GM06990 (cell line): ENCODE data around the gene RNASEH2A.
A peak's percentile ranks its signal among the peaks of the same experiment; 100 is the strongest.

ENCODE experiments used
- DNase-seq: peaks from one replicate; pipeline ENCODE4 v3.0.0-alpha.2; 2011; ENCODE audit not compliant: insufficient read length; ENCODE audit errors: extremely low read depth
- H3K27me3 ChIP-seq: replicated peaks from 2 replicates; pipeline ENCODE4 v1.6.0; 2011; ENCODE audit warnings: low read length; ENCODE audit not compliant: control insufficient read depth, insufficient read depth
- H3K36me3 ChIP-seq: 2 replicates; pipeline ENCODE4 v1.5.1; 2011; ENCODE audit warnings: low read length; ENCODE audit not compliant: control insufficient read depth, insufficient read depth
- H3K4me3 ChIP-seq: replicated peaks from 2 replicates; pipeline ENCODE4 v1.5.1; 2011; ENCODE audit warnings: low read depth, mild to moderate bottlenecking, control low read depth, low read length
- TF ChIP-seq, protein P1 (sequence below): IDR thresholded peaks from 2 replicates; pipeline ENCODE4 v1.5.1; 2011; ENCODE audit warnings: low read length, control low read depth, mild to moderate bottlenecking, inconsistent platforms; ENCODE audit not compliant: insufficient read depth, poor library complexity, severe bottlenecking

RNASEH2A gene

DNA sequence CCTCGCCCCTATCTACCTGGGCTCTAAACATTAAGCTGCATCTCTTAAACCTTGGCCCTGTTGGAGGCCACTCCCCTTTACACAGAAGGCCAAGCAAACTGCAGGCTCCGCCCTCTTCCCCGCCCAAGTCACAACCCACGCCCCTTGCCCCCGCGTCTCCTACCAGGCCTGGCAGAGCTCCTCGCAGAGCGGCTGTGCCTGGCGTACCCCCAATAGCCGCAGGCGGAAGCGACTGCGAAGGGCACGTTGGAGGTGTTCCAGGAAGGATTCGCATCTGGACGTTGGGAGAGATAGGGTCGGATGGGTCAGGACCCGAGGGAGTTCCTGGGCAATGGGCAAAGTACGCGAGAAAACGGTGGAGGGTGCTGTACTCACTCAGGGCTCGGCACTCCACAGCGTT is 22.1 kb downstream of the RNASEH2A start:
- DNase-seq: no peak
- TF ChIP-seq, protein P1, sequence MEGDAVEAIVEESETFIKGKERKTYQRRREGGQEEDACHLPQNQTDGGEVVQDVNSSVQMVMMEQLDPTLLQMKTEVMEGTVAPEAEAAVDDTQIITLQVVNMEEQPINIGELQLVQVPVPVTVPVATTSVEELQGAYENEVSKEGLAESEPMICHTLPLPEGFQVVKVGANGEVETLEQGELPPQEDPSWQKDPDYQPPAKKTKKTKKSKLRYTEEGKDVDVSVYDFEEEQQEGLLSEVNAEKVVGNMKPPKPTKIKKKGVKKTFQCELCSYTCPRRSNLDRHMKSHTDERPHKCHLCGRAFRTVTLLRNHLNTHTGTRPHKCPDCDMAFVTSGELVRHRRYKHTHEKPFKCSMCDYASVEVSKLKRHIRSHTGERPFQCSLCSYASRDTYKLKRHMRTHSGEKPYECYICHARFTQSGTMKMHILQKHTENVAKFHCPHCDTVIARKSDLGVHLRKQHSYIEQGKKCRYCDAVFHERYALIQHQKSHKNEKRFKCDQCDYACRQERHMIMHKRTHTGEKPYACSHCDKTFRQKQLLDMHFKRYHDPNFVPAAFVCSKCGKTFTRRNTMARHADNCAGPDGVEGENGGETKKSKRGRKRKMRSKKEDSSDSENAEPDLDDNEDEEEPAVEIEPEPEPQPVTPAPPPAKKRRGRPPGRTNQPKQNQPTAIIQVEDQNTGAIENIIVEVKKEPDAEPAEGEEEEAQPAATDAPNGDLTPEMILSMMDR: no peak
- Histone ChIP-seq H3K27me3 (no peaks in the 10 kb centered on the region; the same call in none of the 2 replicates), H3K4me3 (no peak overlapping the region), H3K36me3 (no peaks in the 10 kb centered on the region)

DNA sequence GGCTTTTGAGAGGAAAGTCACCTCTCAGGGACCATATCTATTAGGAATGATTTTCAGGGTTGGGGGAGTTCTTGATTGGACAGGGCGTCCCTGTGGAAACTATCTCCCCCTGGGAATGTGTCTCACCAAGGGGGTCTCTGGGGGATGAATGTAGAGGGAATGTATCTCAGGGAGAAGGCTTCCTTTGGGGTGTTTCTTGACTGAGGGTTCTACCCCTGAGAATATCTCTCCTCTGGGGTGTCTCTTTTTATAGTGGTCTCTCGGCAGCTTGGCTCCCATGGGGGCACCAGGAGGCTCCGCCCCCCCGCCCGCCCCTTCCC is 27.0 kb downstream of the RNASEH2A start:
- TF ChIP-seq, protein P1: no peak
- peaks cover 2% of the 10 kb centered on the region for H3K27me3 ChIP-seq
- DNase-seq: no peak
- H3K4me3 ChIP-seq: no peak overlapping the region; the same call in 1 of the 2 replicates
- no peaks in the 10 kb centered on the region for H3K36me3 ChIP-seq

DNA sequence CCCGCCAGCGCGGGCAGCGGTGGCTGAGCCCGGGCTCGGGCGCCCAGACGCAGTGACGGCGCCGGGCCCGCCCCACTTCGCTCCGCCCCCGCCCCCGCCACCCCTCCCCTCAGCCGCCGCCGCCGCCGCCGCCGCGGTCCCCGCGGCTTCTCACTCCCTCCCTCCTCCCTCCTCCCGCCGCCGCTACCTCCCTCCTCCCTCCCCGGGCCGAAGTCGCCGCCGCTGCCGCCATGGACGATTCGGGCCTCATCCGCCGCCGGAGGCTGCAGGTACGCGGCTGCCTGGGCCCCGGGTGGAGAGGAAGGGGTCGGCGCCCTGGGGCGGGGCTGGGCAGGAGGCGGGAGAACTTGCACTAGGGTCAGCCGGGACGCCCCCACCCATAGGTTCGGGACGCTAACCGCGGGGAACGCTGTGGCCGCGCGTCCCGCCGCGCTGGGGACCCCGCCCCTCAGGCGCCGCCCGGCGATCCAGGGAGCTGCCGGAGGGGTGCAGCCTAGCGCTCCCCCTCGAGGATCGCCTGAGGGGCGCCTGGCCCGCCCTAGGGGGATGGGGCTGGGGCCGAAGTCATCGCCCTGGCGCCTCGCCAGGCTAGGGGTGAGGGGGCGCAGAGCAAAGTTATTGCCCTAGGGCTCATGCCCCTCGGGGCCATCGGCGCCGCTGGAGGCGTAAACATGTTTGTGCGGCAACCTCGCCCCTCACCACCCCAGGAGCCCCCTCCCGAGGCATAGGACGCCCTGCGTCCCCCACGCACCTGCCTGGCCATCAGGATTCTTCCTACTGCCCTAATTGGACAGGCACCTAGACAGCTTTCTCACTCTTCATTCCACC is 27.6 kb downstream of the RNASEH2A start:
- Histone ChIP-seq H3K4me3 (peak overlapping the region; percentile 56), H3K27me3 (peaks cover 2% of the 10 kb centered on the region), H3K36me3 (no peaks in the 10 kb centered on the region)
- no peak for DNase-seq
- TF ChIP-seq, protein P1: no peak

DNA sequence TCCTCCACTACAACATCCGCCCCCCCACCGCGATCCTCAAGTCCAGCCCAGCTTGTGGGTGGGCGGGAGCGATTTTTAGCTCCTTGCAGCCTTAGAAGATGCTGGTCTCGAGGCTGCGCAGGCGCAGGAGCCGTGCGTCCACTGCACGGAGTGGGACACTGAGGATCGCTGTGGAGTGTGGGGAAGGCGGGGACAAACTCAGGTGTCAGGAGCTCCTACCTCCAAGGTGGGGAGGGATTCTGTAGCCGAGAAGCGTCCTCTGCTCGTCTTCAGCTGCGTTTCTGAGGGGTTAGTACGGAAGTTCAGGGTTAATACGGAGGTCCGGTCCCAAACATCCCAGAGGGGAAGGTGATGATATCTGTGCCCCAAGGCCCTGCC is 28.2 kb downstream of the RNASEH2A start, which contains the start of gene RTBDN:
Gene RTBDN, minus strand, starts transcription at position 14 of the 378 bp plus-strand sequence. CDS start 4,600 bp downstream, outside the sequence.
- no peak for DNase-seq
- Histone ChIP-seq H3K36me3 (no peaks in the 10 kb centered on the region), H3K27me3 (peaks cover 2% of the 10 kb centered on the region), H3K4me3 (peak within 1 kb of the TSS; percentile 56)
- TF ChIP-seq, protein P1: no peak

DNA sequence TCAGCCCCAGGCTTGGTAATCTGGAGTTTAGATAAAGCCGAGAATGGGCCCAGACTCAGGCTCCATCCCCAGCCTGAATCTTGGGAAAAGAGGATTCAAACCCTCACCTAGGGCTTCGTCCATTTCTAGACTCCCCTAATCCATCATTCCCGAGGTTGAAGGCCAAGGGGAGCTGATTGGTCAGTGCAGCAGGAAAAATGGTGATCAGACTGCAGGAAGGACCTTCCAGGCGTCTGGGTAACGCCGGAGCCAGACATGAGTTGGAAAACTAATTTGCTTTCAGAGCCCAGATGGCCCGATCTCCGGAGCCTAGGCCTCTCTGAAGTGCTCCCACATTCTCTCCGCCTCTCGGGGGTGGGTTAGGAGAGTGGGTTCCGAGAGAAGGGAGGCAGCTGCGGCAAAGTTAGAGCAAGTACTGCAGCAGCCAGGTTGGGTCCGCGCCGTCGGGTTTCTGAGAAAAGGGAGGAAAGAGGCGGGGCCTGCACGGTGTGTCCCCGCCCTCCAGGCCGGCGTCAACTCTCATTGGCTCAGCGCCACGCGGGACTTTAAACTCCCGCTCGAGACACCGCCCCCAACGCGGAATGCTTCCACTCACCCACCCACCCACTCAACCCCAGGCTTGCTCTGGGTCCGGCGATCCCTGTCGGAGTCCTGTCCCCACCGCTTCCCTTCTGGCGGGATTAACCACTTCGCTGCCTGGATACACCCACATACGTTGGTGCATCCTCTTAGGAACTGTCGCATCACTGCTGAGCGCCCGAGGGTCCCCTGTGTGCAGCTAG is 28.8 kb downstream of the RNASEH2A start:
- TF ChIP-seq, protein P1: no peak
- Histone ChIP-seq H3K27me3 (peaks cover 2% of the 10 kb centered on the region), H3K36me3 (no peaks in the 10 kb centered on the region), H3K4me3 (no peak overlapping the region)
- no peak for DNase-seq
